OCI-LY1 (cell line): Measurements from ENCODE around the gene INPPL1.
A peak's percentile ranks its signal among the peaks of the same experiment; 100 is the strongest.

Experiments
- H2AFZ ChIP-seq: fragments of 200-600 bp; sonication (generic), shearing (Covaris generic); 2 replicates; pipeline ENCODE4 v1.6.0; 2014; ENCODE audit warnings: antibody characterized with exemption, mild to moderate bottlenecking, low read length
- H3F3A ChIP-seq: fragments of 200-600 bp; sonication (generic), shearing (Covaris generic); 2 replicates; pipeline ENCODE4 v1.6.0; 2014; ENCODE audit warnings: mild to moderate bottlenecking, antibody characterized with exemption, low read length, moderate library complexity; ENCODE audit not compliant: insufficient read depth
- H3K27ac ChIP-seq: fragments of 200-600 bp; sonication (generic); 2 replicates; pipeline ENCODE4 v1.5.1; 2014; ENCODE audit warnings: low read length, mixed run types, mild to moderate bottlenecking, low read depth; ENCODE audit not compliant: poor library complexity, severe bottlenecking
- H3K27me3 ChIP-seq: fragments of 200-600 bp; sonication (generic); 2 replicates; pipeline ENCODE4 v1.6.0; 2014; ENCODE audit warnings: antibody characterized with exemption, mild to moderate bottlenecking, low read length, moderate library complexity; ENCODE audit not compliant: insufficient read depth
- H3K36me3 ChIP-seq: fragments of 200-600 bp; sonication (generic); 2 replicates; pipeline ENCODE4 v1.6.1; 2014; ENCODE audit warnings: mild to moderate bottlenecking, antibody characterized with exemption, low read length, moderate library complexity, mixed read lengths; ENCODE audit not compliant: insufficient read depth
- H3K4me1 ChIP-seq: fragments of 200-600 bp; sonication (generic); 2 replicates; pipeline ENCODE4 v1.5.1; 2014; ENCODE audit warnings: mild to moderate bottlenecking, low read length, moderate library complexity; ENCODE audit not compliant: insufficient read depth, severe bottlenecking
- H3K4me2 ChIP-seq: fragments of 200-600 bp; sonication (generic), shearing (Covaris generic); 2 replicates; pipeline ENCODE4 v1.6.1; 2014; ENCODE audit warnings: low read length
- H3K4me3 ChIP-seq: fragments of 200-600 bp; sonication (generic); 2 replicates; pipeline ENCODE4 v1.5.1; 2014; ENCODE audit warnings: low read length, low read depth, mild to moderate bottlenecking, mixed read lengths; ENCODE audit not compliant: poor library complexity, severe bottlenecking
- H3K79me2 ChIP-seq: fragments of 200-600 bp; shearing (Covaris generic); 2 replicates; pipeline ENCODE4 v1.6.1; 2016; ENCODE audit warnings: mixed run types, low read length, mixed read lengths; ENCODE audit not compliant: insufficient read depth
- H3K9ac ChIP-seq: fragments of 200-600 bp; sonication (generic), shearing (Covaris generic); 2 replicates; pipeline ENCODE4 v1.6.1; 2014; ENCODE audit warnings: mild to moderate bottlenecking, low read length, mixed read lengths
- H3K9me2 ChIP-seq: fragments of 200-600 bp; sonication (generic), shearing (Covaris generic); 2 replicates; pipeline ENCODE4 v1.6.1; 2014; ENCODE audit warnings: low read depth, mild to moderate bottlenecking, low read length, mixed read lengths
- H3K9me3 ChIP-seq: fragments of 200-600 bp; shearing (Covaris generic); 2 replicates; pipeline ENCODE4 v1.6.1; 2014; ENCODE audit warnings: low read length, mixed read lengths
- H4K20me1 ChIP-seq: fragments of 200-600 bp; sonication (generic), shearing (Covaris generic); 2 replicates; pipeline ENCODE4 v1.6.0; 2016; ENCODE audit warnings: mild to moderate bottlenecking, low read length; ENCODE audit not compliant: insufficient read depth
- EZH2 ChIP-seq: fragments of 200-600 bp; sonication (generic), shearing (Covaris generic); IDR thresholded peaks from 2 replicates; pipeline ENCODE4 v1.8.0; 2017; ENCODE audit warnings: borderline replicate concordance, mixed run types, mild to moderate bottlenecking, antibody characterized with exemption, low read length, moderate library complexity, mixed read lengths
- TF ChIP-seq, protein P1 (sequence below): fragments of 200-600 bp; sonication (generic), shearing (Covaris generic); IDR thresholded peaks from 2 replicates; pipeline ENCODE4 v1.5.1; 2017; ENCODE audit warnings: mild to moderate bottlenecking, antibody characterized with exemption, low read length, moderate library complexity, mixed read lengths

INPPL1 gene

DNA sequence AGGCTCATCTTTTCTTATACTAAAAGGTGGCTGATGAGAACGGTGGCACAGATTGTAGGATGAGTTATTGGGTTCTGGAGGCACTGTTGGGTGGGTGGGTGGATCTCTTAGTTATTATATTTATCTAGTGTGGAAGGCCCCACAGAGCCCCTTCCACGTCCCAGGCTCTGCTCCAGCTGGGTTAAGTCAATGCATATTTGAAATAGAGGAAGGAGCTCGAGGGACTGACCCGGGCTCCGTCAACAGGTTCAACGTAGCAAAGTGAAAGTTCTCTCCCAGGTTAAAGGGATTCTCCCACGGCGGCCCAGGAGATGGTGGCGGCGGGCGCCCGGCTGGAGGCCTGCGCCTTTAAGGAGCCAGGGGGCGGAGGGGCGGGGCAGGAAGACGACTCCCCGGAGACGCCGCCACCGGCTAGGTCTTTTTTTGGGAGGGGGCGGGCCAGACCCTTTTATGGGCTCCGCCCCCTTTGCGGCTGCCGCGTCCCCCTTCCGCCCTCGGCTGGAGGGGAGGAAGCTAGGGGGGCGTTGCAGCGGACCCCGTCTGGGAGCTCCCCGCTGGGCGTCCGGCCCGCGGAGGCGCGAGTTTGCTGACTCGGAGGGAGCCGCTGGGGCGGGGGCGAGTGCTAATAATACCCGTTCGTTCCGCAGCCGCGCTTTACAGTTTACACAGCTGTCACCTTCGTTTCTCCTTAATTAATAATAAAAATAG is 1.5 kb upstream of the INPPL1 start:
- Histone ChIP-seq H3K36me3 (peaks cover 2% of the 10 kb centered on the region; the same call in 1 of the 2 replicates), H3K9me3 (no peaks in the 10 kb centered on the region), H3F3A (no peaks in the 10 kb centered on the region), H3K4me2 (peak overlapping the region; percentile 92), H3K27me3 (no peaks in the 10 kb centered on the region), H3K27ac (peak overlapping the region; percentile 88), H3K9ac (peak overlapping the region; percentile 93), H3K79me2 (no peaks in the 10 kb centered on the region), H4K20me1 (no peaks in the 10 kb centered on the region), H3K4me1 (peaks cover 49% of the 10 kb centered on the region), H2AFZ (no peak overlapping the region), H3K4me3 (peak overlapping the region; percentile 90), H3K9me2 (no peaks in the 10 kb centered on the region)
- no peak for TF ChIP-seq EZH2
- TF ChIP-seq, protein P1, sequence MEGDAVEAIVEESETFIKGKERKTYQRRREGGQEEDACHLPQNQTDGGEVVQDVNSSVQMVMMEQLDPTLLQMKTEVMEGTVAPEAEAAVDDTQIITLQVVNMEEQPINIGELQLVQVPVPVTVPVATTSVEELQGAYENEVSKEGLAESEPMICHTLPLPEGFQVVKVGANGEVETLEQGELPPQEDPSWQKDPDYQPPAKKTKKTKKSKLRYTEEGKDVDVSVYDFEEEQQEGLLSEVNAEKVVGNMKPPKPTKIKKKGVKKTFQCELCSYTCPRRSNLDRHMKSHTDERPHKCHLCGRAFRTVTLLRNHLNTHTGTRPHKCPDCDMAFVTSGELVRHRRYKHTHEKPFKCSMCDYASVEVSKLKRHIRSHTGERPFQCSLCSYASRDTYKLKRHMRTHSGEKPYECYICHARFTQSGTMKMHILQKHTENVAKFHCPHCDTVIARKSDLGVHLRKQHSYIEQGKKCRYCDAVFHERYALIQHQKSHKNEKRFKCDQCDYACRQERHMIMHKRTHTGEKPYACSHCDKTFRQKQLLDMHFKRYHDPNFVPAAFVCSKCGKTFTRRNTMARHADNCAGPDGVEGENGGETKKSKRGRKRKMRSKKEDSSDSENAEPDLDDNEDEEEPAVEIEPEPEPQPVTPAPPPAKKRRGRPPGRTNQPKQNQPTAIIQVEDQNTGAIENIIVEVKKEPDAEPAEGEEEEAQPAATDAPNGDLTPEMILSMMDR = no peak

DNA sequence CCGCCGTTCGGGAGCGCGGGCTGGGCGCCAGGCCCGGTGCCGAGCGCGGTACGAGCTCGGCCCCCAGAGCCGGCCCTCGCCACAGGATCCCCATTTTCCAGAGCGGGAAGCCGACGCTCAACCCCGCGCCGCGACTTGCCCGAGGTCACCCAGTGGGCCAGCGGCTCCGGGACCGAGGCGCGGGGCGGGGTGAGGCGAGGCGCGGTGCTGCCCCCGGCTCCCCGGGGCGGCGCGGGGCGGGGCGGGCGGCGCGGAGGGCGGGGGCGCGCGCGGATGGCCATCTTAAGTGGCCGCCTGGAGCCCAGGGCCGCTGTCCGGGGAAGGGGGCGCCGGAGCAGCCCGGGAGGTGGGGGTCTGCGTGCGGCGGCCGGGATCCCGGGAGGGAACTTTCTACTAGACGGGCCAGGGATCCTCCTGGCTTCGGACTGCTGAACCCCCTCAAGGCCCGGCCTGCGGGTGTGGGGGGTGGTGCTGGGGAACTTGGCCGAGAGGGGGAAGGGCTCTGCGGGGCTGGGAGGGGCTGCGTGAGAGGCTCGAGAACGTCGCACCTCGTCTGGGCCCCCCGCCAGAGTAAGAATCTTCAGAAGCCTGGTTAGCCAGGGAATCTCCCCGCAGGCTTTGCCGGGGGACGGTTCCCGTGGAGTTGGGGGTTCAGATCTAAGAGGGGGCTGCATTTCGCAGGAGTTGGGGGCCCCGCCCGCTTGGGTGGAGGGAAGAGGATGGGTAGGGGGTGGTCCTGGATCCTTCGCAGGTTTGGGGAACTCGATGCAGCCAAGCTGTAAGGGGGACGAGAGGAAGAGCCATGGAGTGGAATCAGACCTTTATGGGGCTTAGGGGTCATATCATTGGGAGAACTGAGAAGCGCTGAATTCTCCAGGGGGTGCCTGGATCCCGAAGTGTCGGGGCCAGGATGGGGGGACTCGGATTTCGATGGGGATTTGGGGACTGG is 678 bp upstream of the INPPL1 start:
- H3K79me2 ChIP-seq = no peaks in the 10 kb centered on the region
- H3F3A ChIP-seq = no peaks in the 10 kb centered on the region
- H3K4me1 ChIP-seq = peaks cover 52% of the 10 kb centered on the region
- H2AFZ ChIP-seq = 0 out of 2 replicates have a peak overlapping the region, but pooled peaks have one; percentile 30
- peak overlapping the region; percentile 93 for H3K9ac ChIP-seq
- peaks cover 10% of the 10 kb centered on the region; the same call in 1 of the 2 replicates for H3K36me3 ChIP-seq
- H3K27me3 ChIP-seq = no peaks in the 10 kb centered on the region
- TF ChIP-seq, protein P1 = no peak
- no peak for TF ChIP-seq EZH2
- peak overlapping the region; percentile 88 for H3K27ac ChIP-seq
- H4K20me1 ChIP-seq = no peaks in the 10 kb centered on the region
- no peaks in the 10 kb centered on the region for H3K9me2 ChIP-seq
- H3K4me3 ChIP-seq = peak overlapping the region; percentile 90
- no peaks in the 10 kb centered on the region for H3K9me3 ChIP-seq
- peak overlapping the region; percentile 92 for H3K4me2 ChIP-seq

DNA sequence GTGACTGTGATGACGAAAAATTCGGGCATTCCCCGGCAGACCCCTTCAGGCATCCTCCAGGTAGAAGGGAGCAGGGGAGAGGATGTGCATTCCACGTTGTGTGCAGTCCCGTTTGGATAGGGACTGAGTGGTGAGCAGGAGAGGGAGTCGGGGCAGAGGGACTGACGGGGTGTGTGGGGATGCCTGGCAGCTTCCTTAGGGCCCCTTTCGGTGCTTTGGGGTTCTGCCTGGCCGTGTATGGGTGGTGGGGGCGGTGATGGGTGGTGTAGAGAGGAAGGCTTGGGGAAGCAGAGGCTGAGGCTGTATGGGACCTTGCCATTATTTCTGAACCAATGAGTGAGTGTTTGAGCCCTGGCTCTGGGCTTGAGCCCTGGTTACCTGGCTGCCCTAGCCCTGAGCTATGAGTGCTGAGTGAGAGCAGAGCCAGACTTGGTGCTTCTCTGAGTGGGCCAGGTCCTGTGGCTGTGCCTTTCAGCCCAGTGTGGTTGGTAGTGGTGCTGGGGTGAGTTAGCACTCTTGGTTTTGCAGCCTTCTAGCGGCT is 914 bp downstream of the INPPL1 start:
- Histone ChIP-seq H3K4me2 (peak overlapping the region; percentile 92), H3K9me2 (no peaks in the 10 kb centered on the region), H3K4me1 (peaks cover 52% of the 10 kb centered on the region), H3F3A (no peaks in the 10 kb centered on the region), H3K9ac (peak overlapping the region; percentile 93), H3K27me3 (no peaks in the 10 kb centered on the region), H3K36me3 (peaks cover 26% of the 10 kb centered on the region; the same call in 1 of the 2 replicates), H3K4me3 (peak overlapping the region; percentile 90), H4K20me1 (no peaks in the 10 kb centered on the region), H3K9me3 (no peaks in the 10 kb centered on the region), H3K79me2 (no peaks in the 10 kb centered on the region), H3K27ac (peak overlapping the region; percentile 88), H2AFZ (no peak overlapping the region)
- no peak for TF ChIP-seq EZH2
- TF ChIP-seq, protein P1 = no peak
